HG03439 (cell line): Measurements from ENCODE around the gene EXOSC9.

Experiments
- ATAC-seq: cut with Tn5 transposase; IDR thresholded peaks from one replicate; pipeline ENCODE4 v1.9.1; 2021; ENCODE audit warnings: mild to moderate bottlenecking, moderate library complexity; ENCODE audit not compliant: unreplicated experiment

EXOSC9 gene

DNA sequence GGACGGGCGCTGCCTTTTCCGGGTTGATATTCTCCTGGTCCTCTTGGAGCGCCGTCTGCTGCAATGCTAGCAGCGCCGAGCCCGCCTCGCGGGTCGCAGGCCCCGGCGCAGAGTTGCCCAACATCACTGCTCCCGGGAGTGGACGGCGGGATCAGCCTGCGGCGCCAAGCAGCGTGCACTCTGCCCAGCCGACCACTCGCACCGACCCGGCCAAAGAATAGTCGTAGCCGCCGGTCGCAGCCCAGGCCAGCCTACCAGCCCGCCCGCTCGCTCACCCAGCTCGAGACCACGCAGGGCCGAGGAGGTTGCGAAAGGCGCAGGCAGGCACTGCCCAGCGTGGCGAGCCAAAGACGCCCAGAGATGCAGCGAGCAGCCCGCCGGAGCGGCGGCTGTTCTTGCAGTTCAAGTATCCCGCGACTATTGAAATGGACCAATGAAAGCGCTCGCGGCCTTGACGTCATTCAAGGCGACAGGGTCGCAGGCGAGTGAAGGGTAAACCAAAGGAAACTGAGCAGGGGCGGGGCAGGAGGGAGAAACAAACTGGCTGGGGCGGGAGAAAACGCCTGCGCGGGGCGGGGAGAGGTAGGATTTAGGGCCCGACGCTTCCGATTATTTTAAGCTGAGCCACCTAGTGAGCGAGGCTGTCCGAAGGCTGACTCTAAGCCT is 22.5 kb downstream of the EXOSC9 start, which contains the start of gene CCNA2:
Gene CCNA2, minus strand, starts transcription at position 379 of the 666 bp plus-strand sequence. Its CDS starts 255 bp downstream, at position 124.
- peak; percentile 95 for ATAC-seq

DNA sequence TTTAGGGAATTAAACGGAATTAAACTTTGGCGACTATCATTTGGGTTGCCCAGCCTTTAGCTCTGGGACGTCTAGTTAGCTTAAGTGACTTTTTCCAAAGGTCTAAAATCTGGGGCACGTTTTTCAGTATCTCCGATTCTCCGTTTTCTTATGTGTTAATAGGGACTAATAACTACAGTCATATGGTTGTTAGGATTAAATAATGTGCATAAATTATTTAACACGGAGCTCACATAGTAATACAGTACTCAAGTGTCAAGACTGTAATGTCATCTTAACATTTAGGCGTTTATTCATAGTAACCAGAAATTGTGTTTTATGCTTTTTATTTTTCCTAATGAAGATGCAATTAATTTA is 23.0 kb downstream of the EXOSC9 start:
- ATAC-seq, result no peak

DNA sequence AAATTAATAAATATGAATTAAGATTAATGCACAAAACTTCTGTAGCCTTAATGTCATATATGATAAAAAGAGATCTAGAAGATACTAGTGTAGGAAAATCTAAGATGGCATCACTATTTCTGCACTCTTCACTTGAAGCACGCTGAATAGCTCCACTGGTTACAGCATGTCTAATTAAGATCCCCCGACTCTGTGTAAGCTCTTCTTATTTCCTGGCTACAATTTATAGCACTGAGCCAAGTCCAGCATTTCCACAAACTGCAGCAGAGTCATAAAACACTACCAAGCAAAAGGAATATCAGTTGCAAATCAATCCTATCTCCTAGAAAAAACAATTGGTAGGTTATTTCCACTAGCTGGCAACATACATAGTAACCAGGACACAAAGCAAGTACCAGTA is 23.8 kb downstream of the EXOSC9 start:
- no peak for ATAC-seq

DNA sequence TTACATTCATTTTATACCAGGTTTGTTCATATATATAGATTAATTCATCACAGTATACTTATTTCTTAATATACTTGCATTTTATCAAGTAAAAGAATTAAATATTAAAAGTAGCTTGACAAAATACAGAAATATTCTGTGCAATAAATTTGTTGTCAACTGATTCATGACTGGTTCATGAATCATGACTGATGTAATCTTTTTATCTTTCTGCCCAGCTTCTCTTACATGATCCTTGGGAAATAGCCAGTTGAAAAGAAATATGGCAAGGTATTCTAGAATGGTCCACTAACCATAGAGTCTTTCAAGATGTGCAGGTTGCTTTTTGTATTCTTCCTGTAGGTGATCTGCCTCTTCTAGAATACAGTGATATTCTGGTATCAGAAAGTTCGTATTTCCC is 26.7 kb downstream of the EXOSC9 start:
- ATAC-seq, result no peak

DNA sequence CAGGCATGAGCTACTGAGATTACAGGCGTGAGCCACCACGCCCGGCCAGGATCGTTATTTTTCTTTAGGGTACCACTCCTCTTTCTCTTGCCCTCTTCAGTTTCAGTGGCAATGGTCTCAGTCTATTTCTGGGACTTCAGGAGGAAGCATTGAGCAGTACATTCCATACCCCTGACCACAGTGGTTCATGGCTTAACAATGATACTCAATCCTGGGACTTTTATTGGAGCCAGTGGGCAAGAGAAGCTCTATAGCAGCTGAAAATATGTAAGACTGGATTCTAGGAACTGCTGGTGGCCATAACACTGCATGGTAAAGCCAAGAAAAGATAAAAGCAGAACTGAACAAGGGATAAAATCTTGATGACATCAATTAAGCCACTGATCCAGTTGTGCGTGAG is 28.4 kb downstream of the EXOSC9 start:
- ATAC-seq, result no peak

DNA sequence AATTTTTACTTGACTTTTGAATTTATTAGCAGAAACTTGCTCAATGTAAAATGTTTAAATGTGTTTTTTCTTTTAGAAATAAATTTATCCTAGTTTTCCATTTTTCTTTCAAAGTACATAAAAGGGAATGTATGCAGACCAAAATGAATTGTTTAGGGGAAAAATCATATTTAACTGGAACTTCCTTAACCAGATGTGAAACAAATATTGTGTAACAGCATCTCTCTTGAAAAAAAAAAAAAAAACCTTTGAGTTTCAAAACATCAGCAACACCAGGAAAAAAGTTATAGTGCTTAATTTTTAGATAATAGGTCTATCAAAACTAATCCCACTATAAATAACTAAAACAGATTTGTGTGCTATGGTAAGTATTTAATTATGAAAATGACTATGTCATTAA is 37.0 kb downstream of the EXOSC9 start:
- ATAC-seq, result no peak

DNA sequence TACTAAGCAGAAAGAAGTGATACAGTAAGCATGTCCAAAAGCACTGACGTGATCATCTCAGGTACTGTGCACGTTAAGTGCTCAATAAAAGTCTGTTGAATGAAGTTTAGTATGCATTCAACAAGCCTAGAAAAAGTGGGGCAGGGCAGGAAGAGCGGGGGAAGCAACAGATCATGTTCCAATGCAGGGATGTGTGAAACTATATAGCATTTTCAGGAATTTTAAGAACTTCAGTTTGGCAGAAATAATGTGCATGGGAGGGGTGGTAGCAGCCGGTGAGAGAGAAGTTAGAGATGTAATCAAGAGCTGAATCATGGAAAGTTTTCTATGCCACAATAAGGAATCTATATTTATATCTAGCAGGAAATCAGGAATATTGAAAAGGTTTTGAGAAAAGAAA is 41.7 kb downstream of the EXOSC9 start:
- no peak for ATAC-seq

DNA sequence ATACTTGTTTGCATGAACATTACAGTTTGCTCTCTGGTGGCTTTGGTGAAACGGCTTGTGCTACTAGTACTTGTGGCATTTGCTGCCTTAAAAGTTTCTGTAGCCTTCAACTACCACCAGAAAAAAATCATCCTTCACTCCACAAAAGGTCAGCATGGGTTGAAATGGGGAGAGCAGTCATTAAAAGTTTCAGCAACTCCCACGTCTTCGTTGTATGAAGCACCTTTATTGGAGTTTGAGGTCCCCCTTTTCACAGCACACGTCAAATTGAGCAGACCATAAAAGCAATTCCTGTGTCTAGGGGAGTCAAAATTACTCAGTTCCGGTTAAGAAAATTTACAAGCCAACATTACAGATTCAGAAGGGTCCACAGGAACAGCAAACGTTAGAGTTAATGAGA is 45.5 kb downstream of the EXOSC9 start:
- ATAC-seq, result no peak

DNA sequence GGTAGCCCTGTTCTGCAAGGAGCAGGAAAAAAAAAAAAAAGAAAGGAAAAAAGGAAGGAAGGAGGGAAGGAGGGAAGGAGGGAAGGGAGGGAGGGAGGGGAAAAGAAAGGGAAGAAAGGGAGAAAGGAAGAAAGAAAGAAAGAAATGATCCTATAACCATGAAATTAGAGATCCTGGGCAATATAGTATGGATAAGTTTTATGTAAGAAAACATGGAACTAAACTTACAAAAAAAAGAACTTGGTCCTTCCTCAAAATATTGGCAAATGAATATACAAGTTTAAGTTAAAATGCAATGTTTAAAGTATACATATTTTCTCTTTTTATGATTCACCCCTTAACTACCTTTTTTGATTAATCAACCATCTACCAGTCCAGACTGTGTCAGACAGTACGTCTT is 50.2 kb downstream of the EXOSC9 start:
- no peak for ATAC-seq

DNA sequence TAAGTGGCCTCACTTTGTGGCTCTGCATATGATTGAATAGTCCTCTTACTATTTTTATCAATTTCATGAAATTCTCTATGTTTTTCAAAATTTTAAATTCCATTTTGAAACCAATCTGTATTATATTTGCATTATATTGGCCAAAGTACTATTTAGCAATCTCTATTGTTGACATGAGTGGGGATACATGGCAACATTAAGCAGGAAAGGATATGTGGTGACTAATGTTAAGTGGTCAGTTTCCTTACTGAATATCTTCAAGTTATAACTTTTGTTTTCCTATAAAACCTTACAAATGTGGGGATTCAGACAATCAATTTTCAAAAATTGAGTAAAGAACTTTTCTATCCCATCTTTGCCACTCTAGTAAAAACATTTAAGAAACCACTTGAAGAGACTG is 59.0 kb downstream of the EXOSC9 start:
- no peak for ATAC-seq

DNA sequence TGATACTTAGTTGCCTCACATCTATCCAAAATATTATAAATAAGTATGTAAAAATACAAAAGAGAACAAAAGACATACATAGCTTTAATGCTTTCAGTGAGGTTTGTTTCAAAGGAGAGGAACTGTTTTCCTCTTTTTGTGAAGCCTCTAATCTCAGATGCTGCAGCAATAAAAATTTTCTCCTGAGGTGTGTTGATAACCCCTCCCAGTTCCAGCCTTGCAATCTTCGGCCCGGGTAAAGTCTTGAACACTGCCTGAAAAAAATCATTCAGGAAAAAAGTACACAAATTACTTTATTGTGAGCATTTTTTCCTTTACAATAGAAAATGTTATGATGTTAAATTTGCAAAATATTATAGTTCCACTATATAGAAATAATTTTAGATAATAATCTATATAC is 60.3 kb downstream of the EXOSC9 start:
- ATAC-seq, result no peak

DNA sequence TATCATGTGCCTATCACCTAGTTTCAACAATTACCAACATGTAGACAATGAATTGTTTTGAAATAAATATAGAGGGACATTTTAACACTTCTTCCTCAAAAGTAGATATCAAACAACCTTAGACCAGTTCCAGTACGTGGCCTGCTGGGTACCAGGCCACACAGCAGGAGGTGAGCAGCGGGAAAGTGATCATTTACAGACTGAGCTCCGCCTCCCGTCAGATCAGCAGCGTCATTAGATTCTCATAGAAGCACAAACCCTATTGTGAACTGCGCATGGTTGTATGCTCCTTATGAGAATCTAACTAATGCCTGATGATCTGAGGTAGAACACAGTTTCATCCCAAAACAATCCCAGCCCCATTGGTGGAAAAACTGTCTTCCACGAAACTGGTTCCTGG is 62.7 kb downstream of the EXOSC9 start:
- ATAC-seq, result no peak
